Skin of body (tissue), 2 donors: ENCODE data around the gene CEL. TPM values are rescaled to one million over a fixed set of nuclear protein-coding genes. Genes with fewer than 3 reads are reported as not detected.
"Not testable (repeated sequence)": the region's sequence is repeated elsewhere in the genome, so short reads cannot be mapped to it uniquely, and the experiment has no call there.

Experiments
- DNase-seq: peaks from one replicate; lab custom pipeline; 2025; lab: John Stamatoyannopoulos, UW
- total RNA-seq: library from RNA; depleted of rRNA; stranded (reverse); fragments of >200 nt; gene quantifications from one replicate; pipeline ENCODE4 v1.2.3, GENCODE V29; 2014

Gene CEL
- total RNA-seq, 1 donor from 2014 or later = 0.79 TPM

DNA sequence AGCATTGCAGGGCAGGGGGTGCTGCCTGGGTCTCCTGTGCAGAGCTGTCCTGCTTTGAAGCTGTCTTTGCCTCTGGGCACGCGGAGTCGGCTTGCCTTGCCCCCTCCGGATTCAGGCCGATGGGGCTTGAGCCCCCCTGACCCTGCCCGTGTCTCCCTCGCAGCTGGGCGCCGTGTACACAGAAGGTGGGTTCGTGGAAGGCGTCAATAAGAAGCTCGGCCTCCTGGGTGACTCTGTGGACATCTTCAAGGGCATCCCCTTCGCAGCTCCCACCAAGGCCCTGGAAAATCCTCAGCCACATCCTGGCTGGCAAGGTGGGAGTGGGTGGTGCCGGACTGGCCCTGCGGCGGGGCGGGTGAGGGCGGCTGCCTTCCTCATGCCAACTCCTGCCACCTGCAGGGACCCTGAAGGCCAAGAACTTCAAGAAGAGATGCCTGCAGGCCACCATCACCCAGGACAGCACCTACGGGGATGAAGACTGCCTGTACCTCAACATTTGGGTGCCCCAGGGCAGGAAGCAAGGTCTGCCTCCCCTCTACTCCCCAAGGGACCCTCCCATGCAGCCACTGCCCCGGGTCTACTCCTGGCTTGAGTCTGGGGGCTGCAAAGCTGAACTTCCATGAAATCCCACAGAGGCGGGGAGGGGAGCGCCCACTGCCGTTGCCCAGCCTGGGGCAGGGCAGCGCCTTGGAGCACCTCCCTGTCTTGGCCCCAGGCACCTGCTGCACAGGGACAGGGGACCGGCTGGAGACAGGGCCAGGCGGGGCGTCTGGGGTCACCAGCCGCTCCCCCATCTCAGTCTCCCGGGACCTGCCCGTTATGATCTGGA is 2.7 kb downstream of the CEL start:
- no peak for DNase-seq

DNA sequence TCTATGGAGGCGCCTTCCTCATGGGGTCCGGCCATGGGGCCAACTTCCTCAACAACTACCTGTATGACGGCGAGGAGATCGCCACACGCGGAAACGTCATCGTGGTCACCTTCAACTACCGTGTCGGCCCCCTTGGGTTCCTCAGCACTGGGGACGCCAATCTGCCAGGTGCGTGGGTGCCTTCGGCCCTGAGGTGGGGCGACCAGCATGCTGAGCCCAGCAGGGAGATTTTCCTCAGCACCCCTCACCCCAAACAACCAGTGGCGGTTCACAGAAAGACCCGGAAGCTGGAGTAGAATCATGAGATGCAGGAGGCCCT is 3.2 kb downstream of the CEL start:
- no peak for DNase-seq

DNA sequence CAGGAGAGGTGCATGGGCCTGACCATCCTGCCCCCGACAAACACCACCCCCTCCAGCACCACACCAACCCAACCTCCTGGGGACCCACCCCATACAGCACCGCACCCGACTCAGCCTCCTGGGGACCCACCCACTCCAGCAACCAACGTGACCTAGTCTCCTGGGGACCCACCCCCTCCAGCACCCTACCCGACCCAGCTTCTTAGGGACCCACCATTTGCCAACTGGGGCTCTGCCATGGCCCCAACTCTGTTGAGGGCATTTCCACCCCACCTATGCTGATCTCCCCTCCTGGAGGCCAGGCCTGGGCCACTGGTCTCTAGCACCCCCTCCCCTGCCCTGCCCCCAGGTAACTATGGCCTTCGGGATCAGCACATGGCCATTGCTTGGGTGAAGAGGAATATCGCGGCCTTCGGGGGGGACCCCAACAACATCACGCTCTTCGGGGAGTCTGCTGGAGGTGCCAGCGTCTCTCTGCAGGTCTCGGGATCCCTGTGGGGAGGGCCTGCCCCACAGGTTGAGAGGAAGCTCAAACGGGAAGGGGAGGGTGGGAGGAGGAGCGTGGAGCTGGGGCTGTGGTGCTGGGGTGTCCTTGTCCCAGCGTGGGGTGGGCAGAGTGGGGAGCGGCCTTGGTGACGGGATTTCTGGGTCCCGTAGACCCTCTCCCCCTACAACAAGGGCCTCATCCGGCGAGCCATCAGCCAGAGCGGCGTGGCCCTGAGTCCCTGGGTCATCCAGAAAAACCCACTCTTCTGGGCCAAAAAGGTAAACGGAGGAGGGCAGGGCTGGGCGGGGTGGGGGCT is 4.6 kb downstream of the CEL start:
- no peak for DNase-seq

DNA sequence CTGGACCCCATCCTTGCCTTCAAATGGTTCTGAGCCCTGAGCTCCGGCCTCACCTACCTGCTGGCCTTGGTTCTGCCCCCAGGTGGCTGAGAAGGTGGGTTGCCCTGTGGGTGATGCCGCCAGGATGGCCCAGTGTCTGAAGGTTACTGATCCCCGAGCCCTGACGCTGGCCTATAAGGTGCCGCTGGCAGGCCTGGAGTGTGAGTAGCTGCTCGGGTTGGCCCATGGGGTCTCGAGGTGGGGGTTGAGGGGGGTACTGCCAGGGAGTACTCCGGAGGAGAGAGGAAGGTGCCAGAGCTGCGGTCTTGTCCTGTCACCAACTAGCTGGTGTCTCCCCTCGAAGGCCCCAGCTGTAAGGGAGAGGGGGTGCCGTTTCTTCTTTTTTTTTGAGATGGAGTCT is 5.2 kb downstream of the CEL start:
- DNase-seq = no peak

DNA sequence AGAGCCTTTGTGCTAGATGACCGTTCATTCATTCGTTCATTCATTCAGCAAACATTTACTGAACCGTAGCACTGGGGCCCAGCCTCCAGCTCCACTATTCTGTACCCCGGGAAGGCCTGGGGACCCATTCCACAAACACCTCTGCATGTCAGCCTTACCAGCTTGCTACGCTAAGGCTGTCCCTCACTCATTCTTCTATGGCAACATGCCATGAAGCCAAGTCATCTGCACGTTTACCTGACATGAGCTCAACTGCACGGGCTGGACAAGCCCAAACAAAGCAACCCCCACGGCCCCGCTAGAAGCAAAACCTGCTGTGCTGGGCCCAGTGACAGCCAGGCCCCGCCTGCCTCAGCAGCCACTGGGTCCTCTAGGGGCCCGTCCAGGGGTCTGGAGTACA is 6.0 kb downstream of the CEL start:
- no peak for DNase-seq

DNA sequence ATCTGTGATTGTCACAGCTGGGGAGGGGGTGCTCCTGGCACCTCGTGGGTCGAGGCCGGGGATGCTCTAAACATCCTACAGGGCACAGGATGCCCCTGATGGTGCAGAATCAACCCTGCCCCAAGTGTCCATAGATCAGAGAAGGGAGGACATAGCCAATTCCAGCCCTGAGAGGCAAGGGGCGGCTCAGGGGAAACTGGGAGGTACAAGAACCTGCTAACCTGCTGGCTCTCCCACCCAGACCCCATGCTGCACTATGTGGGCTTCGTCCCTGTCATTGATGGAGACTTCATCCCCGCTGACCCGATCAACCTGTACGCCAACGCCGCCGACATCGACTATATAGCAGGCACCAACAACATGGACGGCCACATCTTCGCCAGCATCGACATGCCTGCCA is 6.7 kb downstream of the CEL start:
- not testable (repeated sequence) for DNase-seq

DNA sequence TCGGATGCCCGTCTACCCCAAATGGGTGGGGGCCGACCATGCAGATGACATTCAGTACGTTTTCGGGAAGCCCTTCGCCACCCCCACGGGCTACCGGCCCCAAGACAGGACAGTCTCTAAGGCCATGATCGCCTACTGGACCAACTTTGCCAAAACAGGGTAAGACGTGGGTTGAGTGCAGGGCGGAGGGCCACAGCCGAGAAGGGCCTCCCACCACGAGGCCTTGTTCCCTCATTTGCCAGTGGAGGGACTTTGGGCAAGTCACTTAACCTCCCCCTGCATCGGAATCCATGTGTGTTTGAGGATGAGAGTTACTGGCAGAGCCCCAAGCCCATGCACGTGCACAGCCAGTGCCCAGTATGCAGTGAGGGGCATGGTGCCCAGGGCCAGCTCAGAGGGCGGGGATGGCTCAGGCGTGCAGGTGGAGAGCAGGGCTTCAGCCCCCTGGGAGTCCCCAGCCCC is 8.8 kb downstream of the CEL start:
- not testable (repeated sequence) for DNase-seq

DNA sequence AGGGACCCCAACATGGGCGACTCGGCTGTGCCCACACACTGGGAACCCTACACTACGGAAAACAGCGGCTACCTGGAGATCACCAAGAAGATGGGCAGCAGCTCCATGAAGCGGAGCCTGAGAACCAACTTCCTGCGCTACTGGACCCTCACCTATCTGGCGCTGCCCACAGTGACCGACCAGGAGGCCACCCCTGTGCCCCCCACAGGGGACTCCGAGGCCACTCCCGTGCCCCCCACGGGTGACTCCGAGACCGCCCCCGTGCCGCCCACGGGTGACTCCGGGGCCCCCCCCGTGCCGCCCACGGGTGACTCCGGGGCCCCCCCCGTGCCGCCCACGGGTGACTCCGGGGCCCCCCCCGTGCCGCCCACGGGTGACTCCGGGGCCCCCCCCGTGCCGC is 9.2 kb downstream of the CEL start:
- DNase-seq = not testable (repeated sequence)

DNA sequence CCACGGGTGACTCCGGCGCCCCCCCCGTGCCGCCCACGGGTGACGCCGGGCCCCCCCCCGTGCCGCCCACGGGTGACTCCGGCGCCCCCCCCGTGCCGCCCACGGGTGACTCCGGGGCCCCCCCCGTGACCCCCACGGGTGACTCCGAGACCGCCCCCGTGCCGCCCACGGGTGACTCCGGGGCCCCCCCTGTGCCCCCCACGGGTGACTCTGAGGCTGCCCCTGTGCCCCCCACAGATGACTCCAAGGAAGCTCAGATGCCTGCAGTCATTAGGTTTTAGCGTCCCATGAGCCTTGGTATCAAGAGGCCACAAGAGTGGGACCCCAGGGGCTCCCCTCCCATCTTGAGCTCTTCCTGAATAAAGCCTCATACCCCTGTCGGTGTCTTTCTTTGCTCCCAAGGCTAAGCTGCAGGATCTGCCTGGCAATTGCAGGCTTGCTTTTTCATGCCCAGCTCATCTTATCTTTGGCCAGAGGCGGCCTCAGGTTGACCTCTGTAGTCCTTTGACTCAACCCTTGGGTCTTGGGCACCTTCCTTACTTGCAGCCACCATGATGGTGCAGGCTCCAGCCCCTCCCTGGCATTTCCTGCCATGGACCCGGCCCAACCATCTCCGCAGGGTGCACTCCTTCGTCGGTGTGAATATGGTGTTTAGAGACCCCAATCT is 9.8 kb downstream of the CEL start:
- no peak for DNase-seq

DNA sequence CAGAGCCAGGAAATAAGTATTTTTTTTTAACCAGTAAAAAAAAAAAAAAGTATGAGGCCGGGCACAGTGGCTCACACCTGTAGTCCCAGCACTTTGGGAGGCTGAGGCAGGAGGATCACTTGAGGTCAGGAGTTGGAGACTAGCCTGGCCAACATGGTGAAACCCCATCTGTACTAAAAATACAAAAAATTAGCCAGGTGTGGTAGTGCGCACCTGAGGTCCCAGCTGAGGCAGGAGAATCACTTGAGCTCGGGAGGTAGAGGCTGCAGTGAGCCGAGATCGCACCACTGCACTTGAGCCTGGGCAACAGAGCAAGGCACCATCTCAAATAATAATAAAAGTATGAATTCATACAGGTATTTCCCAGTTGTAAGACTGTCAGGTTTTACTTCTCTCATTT is 10.4 kb downstream of the CEL start:
- DNase-seq = not testable (repeated sequence)

DNA sequence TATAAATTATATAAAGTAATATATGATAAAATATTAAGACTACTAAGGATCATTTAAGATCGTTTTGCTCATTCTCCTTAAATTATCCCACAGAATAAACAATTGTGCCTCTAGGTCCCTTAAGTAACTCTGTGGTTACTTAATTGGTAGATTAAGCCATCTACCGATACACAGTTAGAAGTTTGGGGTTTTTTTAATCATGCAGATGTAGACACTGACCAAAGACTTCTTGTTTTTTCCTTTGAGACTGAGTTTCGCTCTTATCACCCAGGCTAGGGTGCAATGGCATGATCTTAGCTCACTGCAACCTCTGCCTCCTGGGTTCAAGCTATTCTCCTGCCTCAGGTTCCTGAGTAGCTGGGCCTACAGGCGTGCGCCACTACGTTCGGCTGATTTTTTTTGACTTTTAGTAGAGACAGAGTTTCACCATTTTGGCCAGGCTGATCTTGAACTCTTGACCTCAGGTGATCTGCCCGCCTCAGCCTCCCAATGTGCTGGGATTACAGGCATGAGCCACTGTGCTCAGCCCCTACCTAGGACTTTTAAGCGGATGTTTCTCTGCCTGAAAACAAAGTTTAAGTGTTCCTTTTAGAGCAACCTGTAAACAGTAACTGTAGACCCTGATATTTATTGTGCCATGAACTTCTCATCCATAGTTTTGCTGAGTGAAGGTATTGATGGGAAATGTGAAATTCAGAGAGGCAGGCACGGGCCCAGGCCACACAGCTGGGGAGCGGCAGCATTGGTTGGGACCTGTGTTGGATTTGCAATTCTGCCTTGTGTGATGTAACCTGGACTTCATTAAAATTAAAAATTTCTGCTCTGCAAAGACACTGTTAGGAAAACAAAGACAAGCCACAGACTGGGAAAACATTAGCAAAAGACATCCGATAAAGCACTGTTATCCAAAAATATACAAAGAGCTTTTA is 11.6 kb downstream of the CEL start:
- no peak for DNase-seq

DNA sequence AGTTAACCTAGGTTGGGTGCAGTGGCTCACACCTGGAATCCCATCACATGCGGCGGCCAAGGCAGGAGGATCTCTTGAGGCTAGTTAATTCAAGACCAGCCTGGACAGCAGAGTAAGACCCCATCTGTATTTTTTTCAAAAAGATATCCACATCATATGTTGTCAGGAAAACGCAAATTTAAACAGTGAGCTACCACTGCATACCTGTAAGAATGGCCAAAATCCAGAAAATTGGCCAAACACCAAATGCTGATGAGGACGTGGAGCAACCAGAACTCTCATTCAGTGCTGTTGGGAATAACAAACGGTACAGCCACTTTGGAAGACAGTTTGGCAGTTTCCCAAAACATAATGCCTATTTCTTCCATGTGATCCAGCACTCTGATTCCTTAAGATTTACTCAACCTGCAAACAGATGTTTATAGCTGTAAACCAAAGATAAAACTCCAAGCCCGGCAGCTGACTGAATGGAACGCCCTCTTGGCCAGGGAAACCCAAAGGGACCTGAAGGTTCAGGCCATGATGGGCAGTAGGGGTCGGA is 12.4 kb downstream of the CEL start:
- DNase-seq = no peak

DNA sequence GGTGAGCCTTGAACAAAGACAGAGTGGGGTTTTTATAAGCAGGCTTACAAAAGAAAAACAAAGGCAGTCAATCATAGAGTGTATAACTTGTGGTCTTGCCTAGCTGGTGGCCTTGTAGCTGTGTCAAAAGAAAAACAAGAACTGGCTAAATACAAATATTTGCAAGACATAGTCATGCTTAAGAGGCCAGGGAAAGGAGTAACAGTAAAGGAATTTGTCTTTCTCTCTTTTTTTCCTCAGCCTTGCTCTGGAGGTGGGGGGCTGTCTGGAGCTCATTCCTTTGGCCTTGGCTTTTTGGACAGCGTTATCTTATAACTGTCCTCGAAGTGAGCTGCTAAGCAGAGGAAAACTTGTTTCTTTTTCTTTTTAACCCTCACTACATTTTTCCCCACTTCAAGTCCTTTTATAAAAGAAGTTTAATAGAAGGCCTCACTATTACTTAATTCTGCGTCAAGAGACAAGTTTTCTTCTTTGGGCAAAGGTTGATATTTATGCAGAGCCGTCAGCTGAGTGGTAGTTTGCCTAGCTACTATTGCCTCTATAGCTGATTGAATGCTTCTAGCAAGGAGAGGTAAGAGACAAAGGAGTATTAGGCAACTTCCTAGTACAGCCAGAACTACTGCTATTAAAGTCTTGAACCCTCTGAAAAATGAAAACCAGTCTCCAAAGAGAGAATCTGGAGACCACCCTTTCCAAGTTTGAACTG is 14.3 kb downstream of the CEL start:
- no peak for DNase-seq

DNA sequence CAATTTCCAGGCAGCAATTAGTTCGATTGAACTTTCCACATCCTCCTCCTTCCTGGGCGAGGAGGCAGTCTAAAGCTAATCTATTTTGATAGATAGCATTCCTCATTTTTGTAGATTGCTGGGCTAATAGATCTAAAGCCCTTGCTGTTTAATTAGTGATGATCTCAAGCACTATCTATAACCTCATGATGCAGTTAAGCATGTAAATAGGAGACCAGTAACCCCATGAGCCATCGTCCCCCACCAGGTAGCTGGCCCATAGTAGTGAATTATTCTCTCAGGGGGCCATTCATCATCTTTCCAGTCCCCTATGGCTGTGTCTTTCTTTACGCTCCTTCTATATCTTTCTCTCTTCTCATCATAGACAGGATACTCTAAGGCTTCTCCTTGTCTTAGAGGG is 14.9 kb downstream of the CEL start:
- DNase-seq = no peak

DNA sequence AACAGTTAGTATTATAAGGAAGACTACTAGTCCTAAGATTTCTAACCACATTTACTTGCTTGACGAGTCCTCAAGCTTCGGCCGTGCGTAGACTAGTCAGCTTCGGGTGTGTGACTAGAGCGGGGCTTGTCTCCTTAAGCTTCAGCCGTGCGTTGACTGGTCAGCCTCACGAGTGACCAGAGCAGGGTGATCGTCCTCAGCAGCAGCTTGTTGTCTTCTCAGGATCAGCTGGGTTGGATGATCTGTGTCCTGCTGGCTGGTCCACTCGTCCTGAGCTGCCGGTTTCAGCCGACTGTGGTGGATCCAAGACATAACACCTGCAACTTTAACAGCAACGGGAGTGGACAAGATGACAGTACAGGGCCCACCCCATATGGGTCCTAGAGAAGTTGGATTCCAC is 16.7 kb downstream of the CEL start:
- DNase-seq = no peak

DNA sequence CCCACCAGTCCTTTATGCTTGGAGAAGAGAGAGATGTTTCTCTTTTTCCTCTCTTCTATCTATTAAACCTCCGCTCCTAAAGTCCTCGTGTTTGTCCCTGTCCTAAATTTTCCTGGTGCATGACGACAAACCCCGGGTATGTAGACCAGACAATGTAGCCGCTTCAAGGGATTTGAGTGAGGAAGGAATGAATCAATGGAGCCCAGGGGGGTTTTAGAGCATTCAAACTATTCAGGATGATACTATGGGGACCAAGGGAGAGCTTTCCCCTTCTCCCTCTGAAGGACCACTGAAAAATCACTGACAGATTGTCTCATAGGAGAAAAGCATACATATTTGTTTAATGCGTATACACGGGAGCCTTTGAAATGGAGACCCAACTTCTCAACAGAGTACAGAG is 18.4 kb downstream of the CEL start:
- no peak for DNase-seq

DNA sequence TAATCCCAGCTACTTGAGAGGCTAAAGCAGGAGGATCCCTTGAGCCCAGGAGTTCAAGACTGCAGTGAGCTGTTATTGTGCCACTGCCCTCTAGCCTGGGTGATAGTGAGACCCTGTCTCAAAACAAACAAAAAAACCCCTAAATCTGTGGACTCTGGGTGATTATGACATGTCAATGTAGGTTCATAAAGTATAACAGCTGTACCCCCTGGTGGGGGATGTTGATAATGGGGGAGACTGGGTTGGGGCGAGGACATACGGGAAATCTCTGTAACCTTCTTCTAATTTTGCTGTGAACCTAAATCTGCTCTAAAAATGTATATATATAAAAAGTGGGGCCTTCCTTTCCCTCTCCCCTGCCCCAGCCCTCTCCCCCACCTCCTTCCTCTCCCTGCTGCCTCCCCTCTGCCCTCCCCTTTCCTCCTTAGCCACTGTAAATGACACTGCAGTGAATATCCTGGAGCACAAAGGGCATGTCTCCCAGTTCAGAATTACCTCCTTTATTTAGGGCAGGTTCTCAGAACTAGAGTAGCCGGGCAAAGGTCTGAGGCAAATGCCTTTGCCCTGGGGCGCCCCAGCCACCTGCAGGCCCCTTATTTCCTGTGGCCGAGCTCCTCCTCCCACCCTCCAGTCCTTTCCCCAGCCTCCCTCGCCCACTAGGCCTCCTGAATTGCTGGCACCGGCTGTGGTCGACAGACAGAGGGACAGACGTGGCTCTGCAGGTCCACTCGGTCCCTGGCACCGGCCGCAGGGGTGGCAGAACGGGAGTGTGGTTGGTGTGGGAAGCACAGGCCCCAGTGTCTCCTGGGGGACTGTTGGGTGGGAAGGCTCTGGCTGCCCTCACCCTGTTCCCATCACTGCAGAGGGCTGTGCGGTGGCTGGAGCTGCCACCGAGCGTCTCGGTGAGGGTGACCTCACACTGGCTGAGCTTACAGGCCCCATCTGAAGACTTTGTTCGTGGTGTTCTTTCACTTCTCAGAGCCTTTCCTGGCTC is 19.3 kb downstream of the CEL start:
- DNase-seq = not testable (repeated sequence)

DNA sequence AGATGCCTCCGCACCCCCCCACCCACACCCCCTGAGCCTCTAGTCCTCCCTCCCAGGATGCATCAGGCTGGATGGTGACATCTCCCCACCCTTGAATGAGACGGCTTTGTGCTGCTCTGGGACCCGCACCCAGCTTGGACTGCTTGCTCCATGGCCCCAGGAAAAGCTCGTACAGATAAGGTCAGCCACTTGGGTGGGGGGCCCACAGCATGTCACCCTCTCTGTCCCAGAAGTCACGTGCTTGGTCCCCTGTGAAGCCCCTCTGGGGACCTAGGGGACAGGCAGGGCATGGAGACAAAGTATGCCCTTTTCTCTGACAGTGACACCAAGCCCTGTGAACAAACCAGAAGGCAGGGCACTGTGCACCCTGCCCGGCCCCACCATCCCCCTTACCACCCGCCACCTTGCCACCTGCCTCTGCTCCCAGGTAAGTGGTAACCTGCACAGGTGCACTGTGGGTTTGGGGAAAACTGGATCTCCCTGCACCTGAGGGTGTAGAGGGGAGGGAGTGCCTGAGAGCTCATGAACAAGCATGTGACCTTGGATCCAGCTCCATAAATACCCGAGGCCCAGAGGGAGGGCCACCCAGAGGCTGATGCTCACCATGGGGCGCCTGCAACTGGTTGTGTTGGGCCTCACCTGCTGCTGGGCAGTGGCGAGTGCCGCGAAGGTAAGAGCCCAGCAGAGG is 20.3 kb downstream of the CEL start:
- DNase-seq = not testable (repeated sequence)
